Panc1 (cell line): ENCODE measurements around the gene RANBP3.

Experiments used
- CTCF ChIP-seq: fragments of 450-650 bp; IDR thresholded peaks from 2 replicates; pipeline ENCODE4 v1.5.1; 2017; ENCODE audit warnings: mild to moderate bottlenecking
- POLR2AphosphoS5 ChIP-seq: IDR thresholded peaks from 2 replicates; pipeline ENCODE4 v1.6.1; 2012; ENCODE audit warnings: mild to moderate bottlenecking, low read depth, low read length, moderate library complexity
- REST ChIP-seq, 2 experiments: IDR thresholded peaks; 2 replicates each; pipeline ENCODE4 v1.6.1; 2011 to 2012; ENCODE audit warnings: low read depth in 2 of 2, control low read depth in 1 of 2, low read length in 1 of 2, mild to moderate bottlenecking in 1 of 2, moderate library complexity in 1 of 2; ENCODE audit not compliant: insufficient read depth in 1 of 2
- SIN3A ChIP-seq: IDR thresholded peaks from 2 replicates; pipeline ENCODE4 v1.6.1; 2012; ENCODE audit warnings: low read depth, mild to moderate bottlenecking, low read length, moderate library complexity, borderline replicate concordance; ENCODE audit not compliant: insufficient read depth

- no peak for TF ChIP-seq SIN3A
- TF ChIP-seq POLR2AphosphoS5 = no peak
- no peak for TF ChIP-seq CTCF
- no peak for TF ChIP-seq REST (IDR thresholded peaks at IDR 0.05; ENCODE audit: insufficient read depth in 1 of 2, low read depth in 2 of 2, low read length in 1 of 2)
These were observed 45.8 kb downstream of the RANBP3 start for GRCh38 chr19:5932146-5932545.
